GM12864 (cell line): ENCODE measurements around the gene ABCD3.

Experiments used
- DNase-seq: peaks from one replicate; pipeline ENCODE4 v3.0.0-alpha.2; 2011; ENCODE audit warnings: low read depth
- H3K4me3 ChIP-seq: 2 replicates; pipeline ENCODE4 v1.5.1; 2011; ENCODE audit warnings: mild to moderate bottlenecking, low read depth, low read length, control low read depth
- TF ChIP-seq, protein P1 (sequence below): IDR thresholded peaks from 2 replicates; pipeline ENCODE4 v1.5.1; 2011; ENCODE audit warnings: low read depth, mild to moderate bottlenecking, moderate library complexity, low read length, control low read depth, inconsistent platforms; ENCODE audit errors: missing control alignments

The ABCD3 gene

DNA sequence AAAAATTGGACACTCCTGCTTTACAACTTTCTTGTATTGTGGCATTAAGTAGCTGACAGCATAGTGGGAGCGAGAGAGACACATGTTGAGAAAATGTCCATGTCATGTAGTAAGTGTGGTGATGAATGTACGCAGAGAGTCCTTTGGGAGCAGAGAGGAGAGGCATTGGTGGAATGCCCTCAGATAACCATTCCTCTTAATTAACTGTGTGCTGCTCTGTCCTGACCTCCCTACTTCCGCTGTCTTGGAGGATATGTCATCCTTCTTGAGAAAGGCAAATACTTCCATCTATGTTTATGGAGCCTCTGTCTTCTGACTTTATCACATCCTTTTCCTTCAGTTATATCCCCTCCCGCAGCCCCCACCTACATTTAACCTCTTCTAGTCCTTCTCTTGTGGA is 85.0 kb downstream of the ABCD3 start:
- H3K4me3 ChIP-seq = no peak overlapping the region
- TF ChIP-seq, protein P1, sequence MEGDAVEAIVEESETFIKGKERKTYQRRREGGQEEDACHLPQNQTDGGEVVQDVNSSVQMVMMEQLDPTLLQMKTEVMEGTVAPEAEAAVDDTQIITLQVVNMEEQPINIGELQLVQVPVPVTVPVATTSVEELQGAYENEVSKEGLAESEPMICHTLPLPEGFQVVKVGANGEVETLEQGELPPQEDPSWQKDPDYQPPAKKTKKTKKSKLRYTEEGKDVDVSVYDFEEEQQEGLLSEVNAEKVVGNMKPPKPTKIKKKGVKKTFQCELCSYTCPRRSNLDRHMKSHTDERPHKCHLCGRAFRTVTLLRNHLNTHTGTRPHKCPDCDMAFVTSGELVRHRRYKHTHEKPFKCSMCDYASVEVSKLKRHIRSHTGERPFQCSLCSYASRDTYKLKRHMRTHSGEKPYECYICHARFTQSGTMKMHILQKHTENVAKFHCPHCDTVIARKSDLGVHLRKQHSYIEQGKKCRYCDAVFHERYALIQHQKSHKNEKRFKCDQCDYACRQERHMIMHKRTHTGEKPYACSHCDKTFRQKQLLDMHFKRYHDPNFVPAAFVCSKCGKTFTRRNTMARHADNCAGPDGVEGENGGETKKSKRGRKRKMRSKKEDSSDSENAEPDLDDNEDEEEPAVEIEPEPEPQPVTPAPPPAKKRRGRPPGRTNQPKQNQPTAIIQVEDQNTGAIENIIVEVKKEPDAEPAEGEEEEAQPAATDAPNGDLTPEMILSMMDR = no peak
- no peak for DNase-seq

- no peak for DNase-seq
- no peak overlapping the region for H3K4me3 ChIP-seq
- TF ChIP-seq, protein P1 = no peak
These were observed 86.4 kb downstream of the ABCD3 start for GRCh38 chr1:94504601-94505000.

DNA sequence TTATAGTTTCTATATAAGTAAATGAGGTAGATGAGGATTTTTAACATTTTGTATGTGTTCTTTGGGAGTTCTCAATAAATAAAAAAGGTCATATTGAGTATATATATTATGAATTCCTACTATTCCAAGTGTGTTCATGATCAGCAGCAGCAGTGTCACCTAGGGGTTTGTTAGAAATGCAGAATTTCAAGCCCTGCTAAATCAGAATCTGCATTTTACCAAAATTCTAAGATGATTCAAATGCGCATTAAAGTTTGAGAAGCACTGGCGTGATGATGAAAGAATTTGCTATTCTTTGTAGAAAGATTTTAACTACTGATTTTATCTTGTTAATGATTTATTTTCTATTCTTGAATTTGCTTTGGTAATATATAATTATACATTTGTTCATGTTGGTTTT is 94.6 kb downstream of the ABCD3 start:
- no peak overlapping the region for H3K4me3 ChIP-seq
- no peak for DNase-seq
- TF ChIP-seq, protein P1 = no peak

DNA sequence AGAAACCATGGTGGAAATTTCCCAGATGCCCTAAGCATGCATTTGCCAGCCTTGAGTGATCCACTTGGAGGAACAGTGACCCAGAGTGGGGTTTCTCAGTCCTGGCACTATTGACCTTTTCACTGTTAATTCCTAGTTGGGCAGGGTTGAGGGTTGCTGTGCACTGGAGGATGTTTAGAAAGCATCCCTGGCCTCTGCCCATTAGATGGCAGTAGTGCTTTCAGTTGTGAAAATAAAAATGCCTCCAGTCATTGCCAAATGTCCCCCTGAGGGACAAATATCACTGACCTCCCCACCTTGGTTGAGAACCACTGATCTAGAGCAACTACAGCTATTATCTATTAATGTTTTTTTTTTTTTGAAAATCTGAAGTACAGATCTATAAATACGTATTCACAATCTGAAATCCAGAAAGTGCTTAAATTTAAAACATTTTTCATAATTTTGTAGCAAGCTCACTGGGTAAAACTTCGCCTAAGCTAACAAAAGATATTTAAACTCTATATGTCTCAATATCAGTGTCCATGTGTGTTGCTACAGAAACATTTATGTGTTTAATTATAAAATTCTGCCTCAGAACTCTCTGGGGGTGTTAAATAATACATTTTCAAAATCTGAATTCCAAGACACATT is 96.0 kb downstream of the ABCD3 start:
- no peak for DNase-seq
- TF ChIP-seq, protein P1 = peak; percentile 60

DNA sequence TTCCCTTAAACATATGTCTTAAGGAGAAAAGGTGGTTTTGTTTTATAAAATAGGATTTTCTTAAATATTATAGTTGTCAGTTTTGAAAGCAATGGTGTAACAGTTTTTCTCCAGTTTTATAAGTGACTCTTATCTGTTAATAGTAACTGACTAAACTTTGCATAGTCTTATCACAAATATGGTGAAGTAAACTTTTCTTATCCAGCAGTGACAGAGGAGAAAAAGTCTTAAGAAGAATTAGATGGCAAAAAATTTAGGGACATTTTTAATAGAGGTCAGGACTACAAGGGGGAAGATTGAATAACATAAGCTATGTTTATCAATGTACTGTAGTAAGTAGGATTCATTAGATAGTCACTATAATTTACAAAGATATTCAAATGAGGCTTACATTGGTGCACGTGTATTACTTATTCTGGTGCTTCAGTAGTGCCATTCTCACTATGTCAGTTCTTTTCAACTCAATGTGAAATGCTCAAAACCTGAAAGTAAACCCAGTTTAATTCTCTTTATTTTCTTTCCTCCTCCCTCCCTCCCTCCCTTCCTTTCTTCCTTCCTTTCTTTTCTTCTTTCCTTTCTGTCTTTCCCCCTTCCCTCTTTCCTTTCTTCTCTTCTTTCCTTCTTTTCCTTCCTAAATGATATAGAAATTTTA is 97.2 kb downstream of the ABCD3 start:
- no peak overlapping the region for H3K4me3 ChIP-seq
- DNase-seq = no peak
- TF ChIP-seq, protein P1 = no peak

More for the DNA sequence above, 96.0 kb downstream of the ABCD3 start:
- H3K4me3 ChIP-seq = no peak overlapping the region

DNA sequence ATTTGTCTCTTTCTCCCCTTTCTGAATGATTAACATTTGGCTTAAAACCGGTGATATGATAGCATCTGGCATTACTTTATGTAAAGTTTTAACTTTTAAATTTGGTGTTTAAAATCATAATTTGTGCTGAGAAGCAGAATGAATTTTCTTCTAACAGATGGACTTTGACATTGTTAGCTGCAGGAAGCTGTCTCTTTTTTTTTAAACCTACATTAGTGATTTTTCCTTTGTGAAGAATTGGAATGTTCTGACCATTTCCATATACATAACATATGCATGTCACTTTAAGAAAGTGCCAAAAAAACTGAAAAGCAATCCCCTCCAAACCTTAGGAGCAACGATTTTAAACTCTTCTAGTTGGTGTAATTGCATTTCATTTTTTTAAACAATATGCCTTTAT is 101.2 kb downstream of the ABCD3 start:
- no peak for DNase-seq
- TF ChIP-seq, protein P1 = no peak
- H3K4me3 ChIP-seq = no peak overlapping the region

DNA sequence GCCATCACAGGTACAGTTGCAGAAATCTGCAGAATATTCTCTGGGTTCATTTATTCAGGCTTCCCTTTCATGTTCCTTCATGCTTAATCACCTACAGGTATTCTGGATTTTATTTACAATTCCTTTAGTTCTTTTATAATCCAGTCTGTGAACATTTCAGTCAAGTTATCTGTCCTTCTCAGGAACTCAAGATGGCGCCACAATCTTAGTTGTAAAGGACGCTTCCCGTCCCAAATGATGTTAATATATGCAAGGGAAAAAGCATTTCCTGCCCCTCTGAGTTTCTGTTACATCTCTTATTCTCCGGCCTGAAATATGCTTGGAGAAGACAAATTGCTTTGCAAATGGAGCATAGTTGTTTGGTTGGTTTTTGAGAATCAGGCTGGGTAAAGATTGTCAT is 104.1 kb downstream of the ABCD3 start:
- TF ChIP-seq, protein P1 = no peak
- no peak for DNase-seq
- no peak overlapping the region for H3K4me3 ChIP-seq
